ENCODE results near the gene SDK2. TPM values are rescaled to one million over a fixed set of nuclear protein-coding genes. Genes with fewer than 3 reads are reported as not detected.

Gene SDK2
- total RNA-seq, 1 donor = under 0.01 TPM

DNA sequence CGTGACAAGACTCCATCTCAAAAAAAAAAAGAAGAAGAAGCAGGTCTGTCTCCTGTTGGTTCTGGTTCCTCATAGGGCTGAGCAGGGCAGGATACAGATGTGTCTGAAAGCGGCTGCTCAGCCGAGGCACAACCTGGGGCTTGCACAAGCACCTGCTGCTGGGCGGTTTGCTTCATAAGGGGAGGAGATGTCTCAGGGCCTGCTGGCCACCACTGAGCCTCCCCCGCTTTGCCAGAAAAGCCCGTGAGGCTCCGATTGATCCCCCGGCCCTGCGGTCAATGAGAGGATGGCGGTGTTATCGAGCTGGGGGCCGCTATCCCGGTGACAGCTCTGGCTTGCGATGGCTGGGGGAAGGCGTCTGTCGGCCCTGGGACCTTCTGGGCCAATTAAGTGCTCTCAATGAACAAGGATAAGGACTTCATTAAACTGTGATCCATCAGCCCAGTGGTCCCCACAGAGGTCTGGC, 162.0 kb downstream of the SDK2 start:
- Histone ChIP-seq H3K9me3 (ENCODE audit: low read depth, low read length) (no peaks in the 10 kb centered on the region), H3K4me3 (ENCODE audit: insufficient read depth, low read length) (no peak overlapping the region), H3K4me2 (ENCODE audit: insufficient read depth, low read length) (no peak overlapping the region), H3K4me1 (ENCODE audit: insufficient read depth, low read length) (no peaks in the 10 kb centered on the region), H3K79me2 (ENCODE audit: insufficient read depth, low read length) (no peaks in the 10 kb centered on the region), H2AFZ (ENCODE audit: low read length) (no peak overlapping the region), H3K27ac (ENCODE audit: low read depth, low read length) (no peak overlapping the region), H3K27me3 (ENCODE audit: insufficient read depth, low read length) (no peaks in the 10 kb centered on the region), H3K36me3 (ENCODE audit: insufficient read depth, low read length) (no peaks in the 10 kb centered on the region), H4K20me1 (ENCODE audit: insufficient read depth, low read length) (no peaks in the 10 kb centered on the region)
- TF ChIP-seq, protein P1, sequence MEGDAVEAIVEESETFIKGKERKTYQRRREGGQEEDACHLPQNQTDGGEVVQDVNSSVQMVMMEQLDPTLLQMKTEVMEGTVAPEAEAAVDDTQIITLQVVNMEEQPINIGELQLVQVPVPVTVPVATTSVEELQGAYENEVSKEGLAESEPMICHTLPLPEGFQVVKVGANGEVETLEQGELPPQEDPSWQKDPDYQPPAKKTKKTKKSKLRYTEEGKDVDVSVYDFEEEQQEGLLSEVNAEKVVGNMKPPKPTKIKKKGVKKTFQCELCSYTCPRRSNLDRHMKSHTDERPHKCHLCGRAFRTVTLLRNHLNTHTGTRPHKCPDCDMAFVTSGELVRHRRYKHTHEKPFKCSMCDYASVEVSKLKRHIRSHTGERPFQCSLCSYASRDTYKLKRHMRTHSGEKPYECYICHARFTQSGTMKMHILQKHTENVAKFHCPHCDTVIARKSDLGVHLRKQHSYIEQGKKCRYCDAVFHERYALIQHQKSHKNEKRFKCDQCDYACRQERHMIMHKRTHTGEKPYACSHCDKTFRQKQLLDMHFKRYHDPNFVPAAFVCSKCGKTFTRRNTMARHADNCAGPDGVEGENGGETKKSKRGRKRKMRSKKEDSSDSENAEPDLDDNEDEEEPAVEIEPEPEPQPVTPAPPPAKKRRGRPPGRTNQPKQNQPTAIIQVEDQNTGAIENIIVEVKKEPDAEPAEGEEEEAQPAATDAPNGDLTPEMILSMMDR (IDR thresholded peaks at IDR 0.05; ENCODE audit: extremely low read depth, low read depth, low read length) = no peak
- DNase-seq (ENCODE audit: insufficient read length, low spot score, missing footprints) = peak; percentile 53

DNA sequence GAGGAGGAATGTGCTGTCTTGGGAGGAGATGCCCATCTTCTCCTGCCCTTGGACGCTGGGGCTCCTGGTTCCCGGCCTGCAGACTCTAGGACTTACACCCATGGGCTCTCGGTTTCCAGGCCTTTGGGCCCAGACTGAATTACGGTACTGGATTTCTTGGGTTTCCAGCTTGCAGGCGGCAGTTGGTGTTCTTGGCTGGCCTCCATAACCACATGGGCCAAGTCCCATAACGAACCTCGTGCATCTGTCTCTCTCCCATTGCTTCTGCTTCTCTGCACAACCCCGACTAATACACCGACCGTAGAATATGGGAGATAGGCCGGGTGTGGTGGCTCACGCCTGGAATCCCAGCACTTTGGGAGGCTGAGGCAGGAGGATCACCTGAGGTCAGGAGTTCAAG, 162.6 kb downstream of the SDK2 start:
- DNase-seq (ENCODE audit: insufficient read length, low spot score, missing footprints) = no peak
- no peak overlapping the region for H3K4me3 ChIP-seq (ENCODE audit: insufficient read depth, low read length)
- H2AFZ ChIP-seq (ENCODE audit: low read length) = no peak overlapping the region
- no peaks in the 10 kb centered on the region for H3K27me3 ChIP-seq (ENCODE audit: insufficient read depth, low read length)
- no peak overlapping the region for H3K4me2 ChIP-seq (ENCODE audit: insufficient read depth, low read length)
- H3K36me3 ChIP-seq (ENCODE audit: insufficient read depth, low read length) = no peaks in the 10 kb centered on the region
- H3K9me3 ChIP-seq (ENCODE audit: low read depth, low read length) = no peaks in the 10 kb centered on the region
- no peaks in the 10 kb centered on the region for H3K4me1 ChIP-seq (ENCODE audit: insufficient read depth, low read length)
- no peaks in the 10 kb centered on the region for H4K20me1 ChIP-seq (ENCODE audit: insufficient read depth, low read length)
- H3K79me2 ChIP-seq (ENCODE audit: insufficient read depth, low read length) = no peaks in the 10 kb centered on the region
- TF ChIP-seq, protein P1 (IDR thresholded peaks at IDR 0.05; ENCODE audit: extremely low read depth, low read depth, low read length) = no peak
- H3K27ac ChIP-seq (ENCODE audit: low read depth, low read length) = no peak overlapping the region

DNA sequence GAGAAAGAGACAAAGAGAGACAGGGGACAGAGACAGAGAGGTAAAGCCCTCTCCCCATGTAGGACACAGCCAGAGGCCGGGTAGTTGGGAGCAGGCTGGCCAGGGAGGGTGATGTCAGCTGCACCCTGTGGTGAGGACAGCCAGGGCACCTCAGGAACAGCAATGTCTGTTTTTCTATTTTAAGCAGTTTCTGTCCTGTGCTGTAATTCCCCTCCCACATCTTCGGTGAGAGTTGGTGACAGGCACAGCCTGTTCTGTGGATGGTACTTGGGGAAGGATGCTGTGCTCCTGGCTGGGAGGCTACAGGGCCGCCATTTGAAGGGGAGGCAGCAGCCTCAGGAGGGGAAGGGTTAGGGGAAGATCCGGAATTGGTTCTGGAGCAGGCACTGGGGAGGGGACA, 163.5 kb downstream of the SDK2 start:
- Histone ChIP-seq H3K4me3 (ENCODE audit: insufficient read depth, low read length) (no peak overlapping the region), H2AFZ (ENCODE audit: low read length) (no peak overlapping the region), H3K4me2 (ENCODE audit: insufficient read depth, low read length) (no peak overlapping the region), H3K36me3 (ENCODE audit: insufficient read depth, low read length) (no peaks in the 10 kb centered on the region), H3K79me2 (ENCODE audit: insufficient read depth, low read length) (no peaks in the 10 kb centered on the region), H3K27me3 (ENCODE audit: insufficient read depth, low read length) (peaks cover 4% of the 10 kb centered on the region), H3K4me1 (ENCODE audit: insufficient read depth, low read length) (no peaks in the 10 kb centered on the region), H3K9me3 (ENCODE audit: low read depth, low read length) (no peaks in the 10 kb centered on the region), H3K27ac (ENCODE audit: low read depth, low read length) (no peak overlapping the region), H4K20me1 (ENCODE audit: insufficient read depth, low read length) (no peaks in the 10 kb centered on the region)
- DNase-seq (ENCODE audit: insufficient read length, low spot score, missing footprints) = peak; percentile 38
- TF ChIP-seq, protein P1 (IDR thresholded peaks at IDR 0.05; ENCODE audit: extremely low read depth, low read depth, low read length) = no peak

DNA sequence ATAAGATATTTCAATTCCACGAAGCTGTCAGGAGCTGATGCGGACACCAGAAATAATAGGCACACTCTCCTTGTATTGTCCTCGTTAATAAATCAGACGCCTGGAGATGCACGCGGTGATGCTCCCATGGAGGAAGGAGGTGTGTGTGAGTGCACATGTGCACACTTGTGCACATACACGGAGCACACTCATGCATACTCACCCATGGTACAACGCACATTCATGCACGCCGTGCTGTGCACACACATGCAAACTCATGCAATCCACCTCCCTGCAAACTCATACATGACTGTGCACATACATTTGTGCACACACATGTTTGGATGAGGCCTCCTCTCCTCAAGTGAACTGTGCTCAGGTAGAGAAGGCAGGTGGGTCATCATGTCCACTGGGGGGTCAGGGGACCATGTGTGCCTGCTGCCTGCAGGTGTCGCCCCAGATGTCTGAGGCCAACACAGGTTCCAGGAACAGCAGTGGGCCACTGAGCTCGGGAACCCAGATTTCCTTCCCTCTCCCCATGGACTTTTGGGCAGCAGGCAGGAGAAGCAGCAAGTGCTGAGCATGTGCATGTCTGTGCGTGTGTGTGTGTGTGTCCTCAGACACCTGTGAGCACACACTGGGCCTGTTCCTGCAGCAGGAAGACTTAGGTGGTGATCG, 165.3 kb downstream of the SDK2 start:
- Histone ChIP-seq H3K27me3 (ENCODE audit: insufficient read depth, low read length) (peaks cover 4% of the 10 kb centered on the region), H3K4me1 (ENCODE audit: insufficient read depth, low read length) (no peaks in the 10 kb centered on the region), H2AFZ (ENCODE audit: low read length) (no peak overlapping the region), H3K4me3 (ENCODE audit: insufficient read depth, low read length) (no peak overlapping the region), H3K27ac (ENCODE audit: low read depth, low read length) (no peak overlapping the region), H3K36me3 (ENCODE audit: insufficient read depth, low read length) (no peaks in the 10 kb centered on the region), H3K4me2 (ENCODE audit: insufficient read depth, low read length) (no peak overlapping the region), H3K9me3 (ENCODE audit: low read depth, low read length) (no peaks in the 10 kb centered on the region), H3K79me2 (ENCODE audit: insufficient read depth, low read length) (no peaks in the 10 kb centered on the region), H4K20me1 (ENCODE audit: insufficient read depth, low read length) (no peaks in the 10 kb centered on the region)
- TF ChIP-seq, protein P1 (IDR thresholded peaks at IDR 0.05; ENCODE audit: extremely low read depth, low read depth, low read length) = no peak
- DNase-seq (ENCODE audit: insufficient read length, low spot score, missing footprints) = no peak
